ENCODE data around the gene RNASEH2A.

The RNASEH2A gene

DNA sequence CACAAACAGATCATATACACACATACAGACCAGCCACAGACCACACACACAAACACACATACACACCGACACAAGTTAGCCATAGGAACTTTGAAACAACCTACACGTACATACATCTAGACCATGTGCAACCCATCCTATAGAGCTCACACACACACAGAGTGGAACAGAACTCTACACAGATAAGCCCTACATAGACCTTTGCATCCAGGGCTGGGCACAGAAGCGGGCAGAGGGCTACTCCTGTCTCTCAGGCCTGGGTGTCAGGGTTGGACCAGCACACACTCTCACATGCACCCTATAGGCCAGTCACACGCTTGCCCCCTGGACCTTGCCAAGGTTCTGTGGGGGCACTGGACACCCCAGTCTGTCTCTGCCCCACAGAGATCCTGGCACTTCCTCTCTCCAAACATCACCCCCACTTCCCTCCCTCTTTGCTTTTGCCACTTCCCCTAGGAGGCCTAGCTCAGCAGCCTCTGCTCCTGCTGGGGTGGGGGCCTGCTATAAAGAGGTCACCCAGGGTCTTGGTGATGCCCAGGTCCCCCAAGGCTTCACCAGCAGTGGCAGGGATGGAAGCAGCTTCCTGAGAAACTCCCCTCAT is 20.9 kb upstream of the RNASEH2A start:
- Histone ChIP-seq H4K8ac (ENCODE audit: low read depth, low read length) (peak overlapping the region; percentile 1), H3K4me2 (ENCODE audit: low read length) (no peak overlapping the region), H2BK120ac (ENCODE audit: insufficient read depth, low read length, poor library complexity) (peak overlapping the region; percentile 79), H3K18ac (ENCODE audit: low read length) (peak overlapping the region; percentile 80), H3K23ac (ENCODE audit: low read length) (no peak overlapping the region), H2AK5ac (ENCODE audit: low read length) (peak overlapping the region; percentile 78), H4K91ac (ENCODE audit: low read depth, low read length) (peak overlapping the region; percentile 100), H2BK5ac (ENCODE audit: low read depth, low read length, poor library complexity) (peak overlapping the region; percentile 88), H3K14ac (ENCODE audit: low read length) (peak overlapping the region; percentile 62), H2AFZ (ENCODE audit: insufficient read depth, low read length, poor library complexity) (no peak overlapping the region), H3K9me3 (ENCODE audit: insufficient read depth, low read depth, low read length) (no peaks in the 10 kb centered on the region), H2BK12ac (ENCODE audit: low read length) (peak overlapping the region; percentile 84), H3K9ac (ENCODE audit: low read length) (no peak overlapping the region), H3K4me1 (ENCODE audit: control insufficient read depth in 1 of 2, insufficient read depth in 2 of 2, low read length in 2 of 2) (peaks cover 52 to 57% of the 10 kb centered on the region in 2 experiments), H3K27me3 (ENCODE audit: insufficient read depth, low read length) (no peaks in the 10 kb centered on the region), H3K4ac (ENCODE audit: low read depth, low read length) (peak overlapping the region; percentile 1), H3K4me3 (ENCODE audit: low read depth, low read length) (no peak overlapping the region), H3K27ac (ENCODE audit: low read depth, low read length) (peak overlapping the region; percentile 96), H3K36me3 (ENCODE audit: control insufficient read depth in 1 of 2, insufficient read depth in 2 of 2, low read length in 2 of 2) (no peaks in the 10 kb centered on the region), H3K79me1 (ENCODE audit: low read length) (peaks cover 68% of the 10 kb centered on the region), H4K12ac (ENCODE audit: low read depth, low read length) (no peak overlapping the region), H3K79me2 (ENCODE audit: control insufficient read depth, insufficient read depth, low read length, poor library complexity) (peaks cover 15% of the 10 kb centered on the region)
- no peak for DNase-seq
- WGBS (ENCODE audit: extremely low coverage, insufficient coverage, insufficient read length): no CpG with 5 or more reads among the region's 4 CpGs

DNA sequence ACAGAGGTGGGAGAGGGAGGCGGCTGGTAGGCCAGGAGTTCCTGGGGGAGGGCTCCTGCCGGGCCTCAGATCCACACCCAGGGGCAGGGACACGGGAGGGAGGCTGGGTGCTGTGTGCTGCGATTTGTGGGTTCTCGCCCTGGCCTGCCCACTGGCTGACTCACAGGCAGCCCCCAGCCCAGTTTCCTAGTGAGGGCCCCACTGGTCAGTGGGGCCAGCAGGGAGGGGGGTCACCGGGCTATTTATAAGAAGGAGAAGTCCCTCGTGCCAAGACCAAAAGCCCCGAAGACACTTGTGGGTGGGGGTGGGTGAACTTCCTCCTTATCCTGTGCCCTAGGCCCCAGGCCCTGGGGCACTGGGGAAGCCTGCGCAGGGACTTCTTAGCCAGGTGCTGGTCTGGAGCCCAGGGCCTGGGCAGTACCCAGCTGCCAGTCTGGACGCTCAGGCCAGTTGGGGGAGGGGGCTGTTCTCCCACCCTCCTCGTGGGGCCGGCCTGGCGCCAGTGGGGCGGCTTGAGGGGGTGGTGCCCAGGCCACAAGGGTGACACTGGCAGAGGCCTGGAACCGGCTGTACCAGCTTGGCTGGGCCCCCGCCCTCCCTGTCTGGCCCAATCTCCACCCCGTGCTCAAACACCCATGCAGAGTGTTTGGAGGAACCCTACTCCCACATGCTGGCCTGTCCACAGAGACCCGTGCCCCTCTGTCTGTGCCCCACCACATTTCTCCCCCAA is 20.1 kb upstream of the RNASEH2A start:
- Histone ChIP-seq H4K91ac (ENCODE audit: low read depth, low read length) (peak overlapping the region; percentile 100), H3K79me2 (ENCODE audit: control insufficient read depth, insufficient read depth, low read length, poor library complexity) (peaks cover 15% of the 10 kb centered on the region), H4K8ac (ENCODE audit: low read depth, low read length) (peak overlapping the region; percentile 24), H3K4me2 (ENCODE audit: low read length) (no peak overlapping the region), H3K79me1 (ENCODE audit: low read length) (peaks cover 74% of the 10 kb centered on the region), H4K12ac (ENCODE audit: low read depth, low read length) (no peak overlapping the region), H2BK5ac (ENCODE audit: low read depth, low read length, poor library complexity) (peak overlapping the region; percentile 88), H3K27ac (ENCODE audit: low read depth, low read length) (peak overlapping the region; percentile 96), H2BK12ac (ENCODE audit: low read length) (peak overlapping the region; percentile 97), H3K14ac (ENCODE audit: low read length) (peak overlapping the region; percentile 62), H3K4me1 (ENCODE audit: control insufficient read depth in 1 of 2, insufficient read depth in 2 of 2, low read length in 2 of 2) (peaks cover 58 to 63% of the 10 kb centered on the region in 2 experiments), H3K27me3 (ENCODE audit: insufficient read depth, low read length) (no peaks in the 10 kb centered on the region), H2AFZ (ENCODE audit: insufficient read depth, low read length, poor library complexity) (peak overlapping the region; percentile 8), H2BK120ac (ENCODE audit: insufficient read depth, low read length, poor library complexity) (peak overlapping the region; percentile 79), H3K23ac (ENCODE audit: low read length) (no peak overlapping the region), H3K18ac (ENCODE audit: low read length) (peak overlapping the region; percentile 80), H3K9me3 (ENCODE audit: insufficient read depth, low read depth, low read length) (no peaks in the 10 kb centered on the region), H3K9ac (ENCODE audit: low read length) (no peak overlapping the region), H3K36me3 (ENCODE audit: control insufficient read depth in 1 of 2, insufficient read depth in 2 of 2, low read length in 2 of 2) (no peaks in the 10 kb centered on the region), H3K4ac (ENCODE audit: low read depth, low read length) (peak overlapping the region; percentile 31), H2AK5ac (ENCODE audit: low read length) (peak overlapping the region; percentile 82), H3K4me3 (ENCODE audit: low read depth, low read length) (no peak overlapping the region)
- WGBS (ENCODE audit: extremely low coverage, insufficient coverage, insufficient read length): no CpG with 5 or more reads among the region's 18 CpGs
- DNase-seq: peak in 1 of 2 donors; percentile 40

DNA sequence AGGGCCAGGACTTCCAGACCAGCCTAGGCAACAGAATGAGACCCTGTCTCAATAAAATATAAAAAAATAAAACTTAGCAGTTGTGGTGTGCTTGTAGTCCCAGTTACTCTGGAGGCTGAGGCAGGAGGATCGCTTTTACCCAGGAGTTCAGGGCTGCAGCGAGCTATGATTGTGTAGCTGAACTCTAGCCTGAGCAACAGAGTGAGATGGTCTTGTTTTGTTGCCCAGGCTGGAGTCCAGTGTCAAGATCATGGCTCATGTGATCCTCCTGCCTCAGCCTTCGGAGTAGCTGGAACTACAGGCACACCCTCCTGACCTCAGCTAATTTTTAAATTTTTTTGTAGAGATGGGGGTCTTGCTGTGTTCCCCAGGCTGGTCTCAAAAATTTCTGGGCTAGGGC is 19.4 kb upstream of the RNASEH2A start:
- no peak overlapping the region for H3K18ac ChIP-seq (ENCODE audit: low read length)
- H3K9me3 ChIP-seq (ENCODE audit: insufficient read depth, low read depth, low read length): no peaks in the 10 kb centered on the region
- H3K4me1 ChIP-seq (ENCODE audit: control insufficient read depth in 1 of 2, insufficient read depth in 2 of 2, low read length in 2 of 2): peaks cover 58 to 63% of the 10 kb centered on the region in 2 experiments
- no CpG with 5 or more reads among the region's 3 CpGs for WGBS (ENCODE audit: extremely low coverage, insufficient coverage, insufficient read length)
- H2BK120ac ChIP-seq (ENCODE audit: insufficient read depth, low read length, poor library complexity): peak overlapping the region; percentile 79
- H3K79me1 ChIP-seq (ENCODE audit: low read length): peaks cover 80% of the 10 kb centered on the region
- peak overlapping the region; percentile 8 for H2AFZ ChIP-seq (ENCODE audit: insufficient read depth, low read length, poor library complexity)
- H2AK5ac ChIP-seq (ENCODE audit: low read length): peak overlapping the region; percentile 13
- H4K8ac ChIP-seq (ENCODE audit: low read depth, low read length): peak overlapping the region; percentile 24
- no peak overlapping the region for H3K4me2 ChIP-seq (ENCODE audit: low read length)
- H4K91ac ChIP-seq (ENCODE audit: low read depth, low read length): peak overlapping the region; percentile 100
- no peak overlapping the region for H3K14ac ChIP-seq (ENCODE audit: low read length)
- H3K27ac ChIP-seq (ENCODE audit: low read depth, low read length): no peak overlapping the region
- no peaks in the 10 kb centered on the region for H3K27me3 ChIP-seq (ENCODE audit: insufficient read depth, low read length)
- no peaks in the 10 kb centered on the region for H3K36me3 ChIP-seq (ENCODE audit: control insufficient read depth in 1 of 2, insufficient read depth in 2 of 2, low read length in 2 of 2)
- no peak for DNase-seq
- no peak overlapping the region for H3K4me3 ChIP-seq (ENCODE audit: low read depth, low read length)
- H2BK5ac ChIP-seq (ENCODE audit: low read depth, low read length, poor library complexity): peak overlapping the region; percentile 88
- H4K12ac ChIP-seq (ENCODE audit: low read depth, low read length): no peak overlapping the region
- no peak overlapping the region for H3K23ac ChIP-seq (ENCODE audit: low read length)
- H2BK12ac ChIP-seq (ENCODE audit: low read length): peak overlapping the region; percentile 97
- peak overlapping the region; percentile 25 for H3K4ac ChIP-seq (ENCODE audit: low read depth, low read length)
- H3K79me2 ChIP-seq (ENCODE audit: control insufficient read depth, insufficient read depth, low read length, poor library complexity): peaks cover 21% of the 10 kb centered on the region
- no peak overlapping the region for H3K9ac ChIP-seq (ENCODE audit: low read length)

DNA sequence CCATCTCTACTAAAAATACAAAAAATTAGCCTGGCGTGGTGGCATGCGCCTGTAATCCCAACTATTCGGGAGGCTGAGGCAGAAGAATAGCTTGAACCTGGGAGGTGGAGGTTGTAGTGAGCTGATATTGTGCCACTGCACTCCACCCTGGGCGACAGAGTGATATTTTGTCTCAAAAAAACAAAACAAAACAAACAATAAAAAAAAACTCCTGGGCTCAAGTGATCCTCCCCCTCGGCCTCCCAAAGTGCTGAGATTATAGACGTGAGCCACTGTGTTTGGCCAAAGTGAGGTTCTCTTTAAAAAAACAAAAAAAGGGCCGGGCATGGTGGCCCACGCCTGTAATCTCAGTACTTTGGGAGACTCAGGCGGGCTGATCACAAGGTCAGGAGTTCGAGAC is 18.9 kb upstream of the RNASEH2A start:
- no CpG with 5 or more reads among the region's 10 CpGs for WGBS (ENCODE audit: extremely low coverage, insufficient coverage, insufficient read length)
- H2AFZ ChIP-seq (ENCODE audit: insufficient read depth, low read length, poor library complexity): no peak overlapping the region

More for the DNA sequence above, 18.9 kb upstream of the RNASEH2A start:
- H2AK5ac ChIP-seq (ENCODE audit: low read length): no peak overlapping the region
- H3K9ac ChIP-seq (ENCODE audit: low read length): no peak overlapping the region
- H4K8ac ChIP-seq (ENCODE audit: low read depth, low read length): no peak overlapping the region
- no peaks in the 10 kb centered on the region for H3K27me3 ChIP-seq (ENCODE audit: insufficient read depth, low read length)
- H2BK120ac ChIP-seq (ENCODE audit: insufficient read depth, low read length, poor library complexity): peak overlapping the region; percentile 35
- H2BK12ac ChIP-seq (ENCODE audit: low read length): no peak overlapping the region
- H2BK5ac ChIP-seq (ENCODE audit: low read depth, low read length, poor library complexity): no peak overlapping the region
- peaks cover 26% of the 10 kb centered on the region for H3K79me2 ChIP-seq (ENCODE audit: control insufficient read depth, insufficient read depth, low read length, poor library complexity)
- H3K36me3 ChIP-seq (ENCODE audit: control insufficient read depth in 1 of 2, insufficient read depth in 2 of 2, low read length in 2 of 2): peaks cover 0 to 2% of the 10 kb centered on the region in 2 experiments
- no peak overlapping the region for H3K18ac ChIP-seq (ENCODE audit: low read length)
- H3K23ac ChIP-seq (ENCODE audit: low read length): no peak overlapping the region
- no peak overlapping the region for H3K4ac ChIP-seq (ENCODE audit: low read depth, low read length)
- no peak overlapping the region for H3K14ac ChIP-seq (ENCODE audit: low read length)
- H3K4me3 ChIP-seq (ENCODE audit: low read depth, low read length): no peak overlapping the region
- H3K27ac ChIP-seq (ENCODE audit: low read depth, low read length): no peak overlapping the region
- H3K4me2 ChIP-seq (ENCODE audit: low read length): no peak overlapping the region
- H3K9me3 ChIP-seq (ENCODE audit: insufficient read depth, low read depth, low read length): no peaks in the 10 kb centered on the region
- DNase-seq: no peak
- peak overlapping the region; percentile 59 for H4K91ac ChIP-seq (ENCODE audit: low read depth, low read length)
- H4K12ac ChIP-seq (ENCODE audit: low read depth, low read length): no peak overlapping the region
- peaks cover 53 to 58% of the 10 kb centered on the region in 2 experiments for H3K4me1 ChIP-seq (ENCODE audit: control insufficient read depth in 1 of 2, insufficient read depth in 2 of 2, low read length in 2 of 2)
- H3K79me1 ChIP-seq (ENCODE audit: low read length): peaks cover 80% of the 10 kb centered on the region

Measured in trophoblast cell (in vitro differentiated cells and primary cell).